ENCODE measurements around the gene BRD1. TPM values are rescaled to one million over a fixed set of nuclear protein-coding genes. Genes with fewer than 3 reads are reported as not detected.

BRD1 gene
- polyA plus RNA-seq, 1 donor from 2014 or later: 79.3 TPM

GRCh38 chr22:49724030-49724892, 103.4 kb downstream of the BRD1 start:
- H3K27ac ChIP-seq (ENCODE audit: low read length): no peak overlapping the region
- H3K4me3 ChIP-seq (ENCODE audit: low read length): peak overlapping the region; percentile 53
- H3K27me3 ChIP-seq (ENCODE audit: insufficient read depth, low read depth, low read length): peaks cover 24% of the 10 kb centered on the region
- no peaks in the 10 kb centered on the region for H3K9me3 ChIP-seq (ENCODE audit: low read length)
- H3K79me2 ChIP-seq (replicated peaks; ENCODE audit: insufficient read depth, low read length): no peaks in the 10 kb centered on the region
- no peaks in the 10 kb centered on the region for H3F3A ChIP-seq (ENCODE audit: insufficient read depth, low read length, poor library complexity, severe bottlenecking)
- H3K36me3 ChIP-seq (ENCODE audit: insufficient read depth, low read length): no peaks in the 10 kb centered on the region
- TF ChIP-seq MXI1 (conservative IDR thresholded peaks at IDR 0.05; ENCODE audit: poor library complexity, severe bottlenecking): no peak
- H3K4me2 ChIP-seq (ENCODE audit: low read length): no peak overlapping the region
- H3K9me2 ChIP-seq (ENCODE audit: insufficient read depth, low read length): no peaks in the 10 kb centered on the region
- no peak overlapping the region for H2AFZ ChIP-seq (ENCODE audit: low read depth, low read length)
- H3K9ac ChIP-seq (ENCODE audit: low read length): no peak overlapping the region
- no peaks in the 10 kb centered on the region for H4K20me1 ChIP-seq (ENCODE audit: insufficient read depth)

GRCh38 chr22:49723478-49724029, 104.1 kb downstream of the BRD1 start:
- Histone ChIP-seq H3K27ac (ENCODE audit: low read length) (no peak overlapping the region), H3K9me3 (ENCODE audit: low read length) (no peaks in the 10 kb centered on the region), H2AFZ (ENCODE audit: low read depth, low read length) (no peak overlapping the region), H3K27me3 (ENCODE audit: insufficient read depth, low read depth, low read length) (peaks cover 24% of the 10 kb centered on the region), H3K4me2 (ENCODE audit: low read length) (no peak overlapping the region), H3K9me2 (ENCODE audit: insufficient read depth, low read length) (no peaks in the 10 kb centered on the region), H3K36me3 (ENCODE audit: insufficient read depth, low read length) (no peaks in the 10 kb centered on the region), H4K20me1 (ENCODE audit: insufficient read depth) (no peaks in the 10 kb centered on the region), H3K79me2 (replicated peaks; ENCODE audit: insufficient read depth, low read length) (no peaks in the 10 kb centered on the region), H3K9ac (ENCODE audit: low read length) (no peak overlapping the region), H3K4me3 (ENCODE audit: low read length) (no peak overlapping the region), H3F3A (ENCODE audit: insufficient read depth, low read length, poor library complexity, severe bottlenecking) (no peaks in the 10 kb centered on the region)
- TF ChIP-seq MXI1 (conservative IDR thresholded peaks at IDR 0.05; ENCODE audit: poor library complexity, severe bottlenecking) (no peak), SMC3 (conservative IDR thresholded peaks at IDR 0.05; ENCODE audit: poor library complexity) (no peak), POLR2AphosphoS5 (IDR thresholded peaks at IDR 0.05) (no peak), TAF1 (IDR thresholded peaks at IDR 0.05; ENCODE audit: low read depth) (no peak), REST (IDR thresholded peaks at IDR 0.05; ENCODE audit: borderline replicate concordance) (no peak), RAD21 (conservative IDR thresholded peaks at IDR 0.05) (no peak), EZH2 (IDR thresholded peaks at IDR 0.05; ENCODE audit: borderline replicate concordance, insufficient read depth, low read length, poor library complexity, severe bottlenecking) (no peak), EP300 (conservative IDR thresholded peaks at IDR 0.05; ENCODE audit: poor library complexity, severe bottlenecking) (no peak), CTCF (IDR thresholded peaks at IDR 0.05; ENCODE audit: poor library complexity, severe bottlenecking) (no peak)

Small RNA genes lying within 50 kb of the gene (small RNA-seq; reads per million reads assigned to genes)
- gene AL117328.1: 0 reads per million in 3 experiments
- gene RF00017: 0 reads per million in 3 experiments

Other genes with a start within 250 kb of the BRD1 start
- gene ZBED4, start 26.0 kb upstream of the BRD1 start, polyA plus RNA-seq: 15.0 and 17.8 TPM in 2 replicates
- gene ALG12, start 90.6 kb upstream of the BRD1 start, polyA plus RNA-seq: 12.5 and 14.3 TPM in 2 replicates
- 83.2 and 97.3 TPM in 2 replicates for gene CRELD2, start 90.8 kb upstream of the BRD1 start, polyA plus RNA-seq
- gene PIM3, start 132.9 kb upstream of the BRD1 start, polyA plus RNA-seq: 28.7 and 32.6 TPM in 2 replicates
- gene IL17REL, start 184.9 kb upstream of the BRD1 start, polyA plus RNA-seq: not detected in 2 replicates
- gene TTLL8, start 230.4 kb upstream of the BRD1 start, polyA plus RNA-seq: not detected in 2 replicates

Measured in neural cell (in vitro differentiated cells).